ENCODE measurements around the gene CDH4.

CDH4 gene

GRCh38 chr20:61621035-61621730, 369.1 kb downstream of the CDH4 start:
- TF ChIP-seq GABPA (IDR thresholded peaks at IDR 0.05; ENCODE audit: low read depth) (no peak), SPI1 (IDR thresholded peaks at IDR 0.05; ENCODE audit: borderline replicate concordance, low read depth) (no peak), POLR2AphosphoS5 (IDR thresholded peaks at IDR 0.05; ENCODE audit: low read depth) (no peak), REST (IDR thresholded peaks at IDR 0.05; ENCODE audit: insufficient replicate concordance, low read depth) (no peak), CTCF (IDR thresholded peaks at IDR 0.05; ENCODE audit: insufficient read depth, low read length) (no peak)
- Histone ChIP-seq H3K27me3 (ENCODE audit: insufficient read depth, poor library complexity, severe bottlenecking) (no peaks in the 10 kb centered on the region), H3K4me3 (replicated peaks; ENCODE audit: insufficient read depth, low read length) (no peak overlapping the region), H3K27ac (replicated peaks) (no peak overlapping the region)
- DNase-seq (ENCODE audit: low read depth in 1 of 2, low spot score in 1 of 2): no peak

GRCh38 chr20:61621852-61622251, 369.8 kb downstream of the CDH4 start:
- DNase-seq (ENCODE audit: low read depth in 1 of 2, low spot score in 1 of 2): no peak
- TF ChIP-seq SPI1 (IDR thresholded peaks at IDR 0.05; ENCODE audit: borderline replicate concordance, low read depth) (no peak), REST (IDR thresholded peaks at IDR 0.05; ENCODE audit: insufficient replicate concordance, low read depth) (no peak), CTCF (IDR thresholded peaks at IDR 0.05; ENCODE audit: insufficient read depth, low read length) (no peak)
- H3K27me3 ChIP-seq (ENCODE audit: insufficient read depth, poor library complexity, severe bottlenecking): no peaks in the 10 kb centered on the region
- no peak overlapping the region for H3K27ac ChIP-seq (replicated peaks)
- H3K4me3 ChIP-seq (replicated peaks; ENCODE audit: insufficient read depth, low read length): no peak overlapping the region

GRCh38 chr20:61623451-61623850, 371.4 kb downstream of the CDH4 start:
- Histone ChIP-seq H3K4me3 (replicated peaks; ENCODE audit: insufficient read depth, low read length) (no peak overlapping the region), H3K27ac (replicated peaks) (no peak overlapping the region), H3K27me3 (ENCODE audit: insufficient read depth, poor library complexity, severe bottlenecking) (no peaks in the 10 kb centered on the region)
- DNase-seq (ENCODE audit: low read depth in 1 of 2, low spot score in 1 of 2): no peak
- TF ChIP-seq CTCF (IDR thresholded peaks at IDR 0.05; ENCODE audit: insufficient read depth, low read length): no peak
- TF ChIP-seq GABPA (IDR thresholded peaks at IDR 0.05; ENCODE audit: low read depth): no peak
- TF ChIP-seq SPI1 (IDR thresholded peaks at IDR 0.05; ENCODE audit: borderline replicate concordance, low read depth): no peak
- TF ChIP-seq POLR2AphosphoS5 (IDR thresholded peaks at IDR 0.05; ENCODE audit: low read depth): no peak
- TF ChIP-seq REST (IDR thresholded peaks at IDR 0.05; ENCODE audit: insufficient replicate concordance, low read depth): no peak
